Lung (tissue), 12 donors: Measurements from ENCODE around the gene ADGRB2. TPM values are rescaled to one million over a fixed set of nuclear protein-coding genes. Genes with fewer than 3 reads are reported as not detected.

Source experiments
- ATAC-seq: fragments of 200-7000 bp; cut with Tn5 transposase; one replicate; pipeline ENCODE4 v1.9.1; 2020; ENCODE audit warnings: moderate number of reproducible peaks; ENCODE audit not compliant: insufficient read depth, low FRiP score
- DNase-seq, 3 donors: peaks; one replicate each; pipeline ENCODE4 v3.0.0-alpha.2; 2013 to 2017
- H3K27ac ChIP-seq, 2 donors: one replicate each; pipeline ENCODE4 v1.5.1; 2013; ENCODE audit warnings: mild to moderate bottlenecking in 2 of 2, moderate library complexity in 2 of 2, control low read depth in 1 of 2, inconsistent platforms in 1 of 2, low read depth in 1 of 2, low read length in 1 of 2
- H3K27me3 ChIP-seq, 3 donors: one replicate each; pipeline ENCODE4 v1.5.1; 2013; ENCODE audit warnings: low read length in 2 of 3; ENCODE audit not compliant: control insufficient read depth in 3 of 3, insufficient read depth in 3 of 3
- H3K36me3 ChIP-seq, 4 donors: one replicate each; pipeline ENCODE4 v1.5.1; 2013; ENCODE audit warnings: low read length in 4 of 4, mild to moderate bottlenecking in 1 of 4, moderate library complexity in 1 of 4; ENCODE audit not compliant: control insufficient read depth in 4 of 4, insufficient read depth in 4 of 4
- H3K4me1 ChIP-seq, 5 donors: one replicate each; pipeline ENCODE4 v1.5.1; 2013; ENCODE audit warnings: low read length in 5 of 5, mild to moderate bottlenecking in 2 of 5, moderate library complexity in 1 of 5; ENCODE audit not compliant: control insufficient read depth in 5 of 5, insufficient read depth in 5 of 5
- H3K4me3 ChIP-seq: one replicate; pipeline ENCODE4 v1.5.1; 2013; ENCODE audit warnings: mild to moderate bottlenecking, control low read depth, moderate library complexity
- H3K9ac ChIP-seq, 2 donors: one replicate each; pipeline ENCODE4 v1.5.1; 2013; ENCODE audit warnings: low read length in 2 of 2, control low read depth in 1 of 2; ENCODE audit not compliant: insufficient read depth in 1 of 2
- H3K9me3 ChIP-seq, 4 donors: one replicate each; pipeline ENCODE4 v1.5.1; 2013; ENCODE audit warnings: low read length in 3 of 4, mild to moderate bottlenecking in 1 of 4, moderate library complexity in 1 of 4; ENCODE audit not compliant: control insufficient read depth in 4 of 4, insufficient read depth in 3 of 4
- WGBS, 2 donors: extraction: QIAGEN DNeasy Blood & Tissue Kit; methylation state at CpG; one replicate each; pipeline ENCODE4 v1.1.7; 2013; 5-methylcytosine and 5-hydroxymethylcytosine counted together
- polyA plus RNA-seq, 2 donors: library from polyadenylated mRNA; stranded (reverse); fragments of 200-250 nt; gene quantifications; one replicate each; pipeline ENCODE4 v1.2.1, GENCODE V29; 2013
- total RNA-seq, 2 donors: library from RNA; depleted of rRNA in 1 of 2; stranded (reverse); fragments of >200 nt in 1 of 2; gene quantifications; one replicate each; pipeline ENCODE4 v1.2.1, GENCODE V29; 2014 to 2021
- TF ChIP-seq, protein P1 (sequence below): IDR thresholded peaks from 2 replicates; pipeline ENCODE4 v1.5.1; 2012; ENCODE audit warnings: mild to moderate bottlenecking; ENCODE audit errors: control extremely low read depth, extremely low read depth
- donor health status: control.
- donor health status: control.
- donor health status: Bipolar disorder and iron deficiency.
- donor health status: healthy.
- donor health status: DM: yes; HTN: yes; CAD: no.

ADGRB2 gene
- total and polyA plus RNA-seq, 4 donors: 0.44 to 7.6 (median 1.3) TPM

DNA sequence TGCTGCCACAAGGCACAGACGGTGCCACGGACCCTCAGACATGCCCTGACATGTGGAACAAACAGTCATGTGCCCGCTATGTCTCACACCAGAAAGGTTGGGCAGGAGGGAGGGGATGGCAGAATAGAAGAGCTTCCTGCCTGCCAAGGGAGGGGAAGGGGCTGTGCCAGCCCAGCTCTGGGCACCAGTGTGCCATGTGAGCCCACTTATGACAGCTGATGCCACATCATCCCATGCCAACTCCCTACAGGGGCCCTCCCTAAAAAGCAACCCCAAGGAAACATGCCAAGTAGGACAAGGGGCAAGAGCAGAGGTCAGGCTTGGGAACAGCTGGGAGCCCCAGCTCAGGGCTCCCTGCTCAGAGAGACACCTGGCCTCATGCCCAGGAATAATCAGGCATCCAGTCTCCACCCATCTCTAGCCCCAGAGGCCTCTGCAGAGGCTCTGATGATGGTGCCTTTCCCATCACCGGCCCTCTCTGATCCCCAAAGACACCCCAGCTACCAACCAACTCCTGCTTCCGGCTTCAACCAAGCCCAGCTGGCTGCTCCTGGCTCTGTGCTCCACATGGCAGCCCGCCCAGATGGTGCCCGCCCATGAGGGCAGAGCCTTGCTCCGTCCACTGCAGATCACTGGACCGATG lies 10.3 kb downstream of the ADGRB2 start:
- ATAC-seq: no peak
- no peak overlapping the region for H3K9ac ChIP-seq

DNA sequence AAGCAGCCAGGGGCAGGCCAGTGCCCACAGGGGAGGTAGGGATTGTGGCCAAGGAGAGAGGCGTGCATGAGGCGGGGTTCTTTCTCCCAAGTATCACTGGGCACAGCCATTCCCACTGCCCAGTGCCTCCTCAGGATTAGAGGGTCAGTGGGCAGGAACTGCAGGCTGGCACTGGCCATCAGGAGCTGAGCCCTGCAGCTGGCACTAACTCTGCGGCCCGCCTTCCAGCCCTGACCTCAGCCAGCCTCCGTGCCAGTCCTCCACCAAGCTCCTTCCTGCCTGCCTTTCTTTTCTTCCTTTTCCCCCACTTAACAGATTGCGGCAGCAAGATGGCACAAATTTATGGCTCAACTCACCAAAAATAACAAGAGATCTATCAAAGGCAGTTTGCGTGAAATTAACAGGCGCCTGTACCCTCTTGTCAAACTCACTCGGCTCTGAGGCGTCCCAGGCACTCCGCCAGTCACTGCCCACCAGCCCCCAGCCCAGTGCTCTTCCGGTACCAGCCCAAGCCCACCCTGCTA lies 11.1 kb downstream of the ADGRB2 start:
- ATAC-seq (no peak), DNase-seq (no peak)
- Histone ChIP-seq H3K9ac (no peak overlapping the region), H3K4me3 (no peak overlapping the region), H3K9me3 (no peaks in the 10 kb centered on the region), H3K27ac (no peak overlapping the region), H3K36me3 (no peaks in the 10 kb centered on the region), H3K4me1 (peaks cover 0 to 52% (median 20%) of the 10 kb centered on the region in 5 donors), H3K27me3 (no peaks in the 10 kb centered on the region)
- TF ChIP-seq, protein P1, sequence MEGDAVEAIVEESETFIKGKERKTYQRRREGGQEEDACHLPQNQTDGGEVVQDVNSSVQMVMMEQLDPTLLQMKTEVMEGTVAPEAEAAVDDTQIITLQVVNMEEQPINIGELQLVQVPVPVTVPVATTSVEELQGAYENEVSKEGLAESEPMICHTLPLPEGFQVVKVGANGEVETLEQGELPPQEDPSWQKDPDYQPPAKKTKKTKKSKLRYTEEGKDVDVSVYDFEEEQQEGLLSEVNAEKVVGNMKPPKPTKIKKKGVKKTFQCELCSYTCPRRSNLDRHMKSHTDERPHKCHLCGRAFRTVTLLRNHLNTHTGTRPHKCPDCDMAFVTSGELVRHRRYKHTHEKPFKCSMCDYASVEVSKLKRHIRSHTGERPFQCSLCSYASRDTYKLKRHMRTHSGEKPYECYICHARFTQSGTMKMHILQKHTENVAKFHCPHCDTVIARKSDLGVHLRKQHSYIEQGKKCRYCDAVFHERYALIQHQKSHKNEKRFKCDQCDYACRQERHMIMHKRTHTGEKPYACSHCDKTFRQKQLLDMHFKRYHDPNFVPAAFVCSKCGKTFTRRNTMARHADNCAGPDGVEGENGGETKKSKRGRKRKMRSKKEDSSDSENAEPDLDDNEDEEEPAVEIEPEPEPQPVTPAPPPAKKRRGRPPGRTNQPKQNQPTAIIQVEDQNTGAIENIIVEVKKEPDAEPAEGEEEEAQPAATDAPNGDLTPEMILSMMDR: no peak
- 75 to 79% methylated on average over 12 of the region's 12 CpGs for WGBS, 2 donors

More for the DNA sequence above, 10.3 kb downstream of the ADGRB2 start:
- no peaks in the 10 kb centered on the region for H3K36me3 ChIP-seq
- no peaks in the 10 kb centered on the region for H3K27me3 ChIP-seq
- peak; percentile 60 to 83 (median 67) for DNase-seq
- TF ChIP-seq, protein P1: no peak
- peaks cover 0 to 45% (median 20%) of the 10 kb centered on the region in 5 donors for H3K4me1 ChIP-seq
- 83 to 90% methylated on average over 9 of the region's 9 CpGs for WGBS, 2 donors
- no peaks in the 10 kb centered on the region for H3K9me3 ChIP-seq
- no peak overlapping the region for H3K27ac ChIP-seq
- no peak overlapping the region for H3K4me3 ChIP-seq

DNA sequence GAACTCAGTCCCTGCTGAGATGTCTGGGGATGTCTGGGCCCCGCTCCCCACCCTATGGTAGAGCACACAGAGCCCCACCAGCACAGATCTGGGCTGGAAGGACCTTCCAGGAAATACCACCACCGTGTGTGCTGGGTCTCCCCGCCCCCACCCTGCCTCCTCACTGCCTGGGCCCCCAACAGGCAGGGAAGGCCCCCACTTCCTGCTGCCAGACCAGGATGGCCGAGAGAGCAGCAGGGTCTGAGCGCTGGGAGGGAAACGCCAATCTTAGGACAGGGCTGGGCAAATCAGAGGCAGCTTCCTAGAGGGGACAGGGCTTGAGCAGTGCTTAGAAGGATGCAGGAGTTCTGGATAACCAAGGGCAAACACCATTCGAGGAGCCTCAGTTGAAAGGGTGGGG lies 11.9 kb downstream of the ADGRB2 start:
- Histone ChIP-seq H3K4me1 (peaks cover 0 to 59% (median 21%) of the 10 kb centered on the region in 5 donors), H3K27ac (no peak overlapping the region), H3K36me3 (no peaks in the 10 kb centered on the region), H3K4me3 (no peak overlapping the region), H3K27me3 (no peaks in the 10 kb centered on the region), H3K9me3 (no peaks in the 10 kb centered on the region), H3K9ac (no peak overlapping the region)
- no peak for ATAC-seq
- WGBS, 2 donors: 37 to 42% methylated on average over 7 of the region's 7 CpGs
- peak in 1 of 3 donors; percentile 64 for DNase-seq
- TF ChIP-seq, protein P1: no peak
